Esophagus muscularis mucosa (tissue), 3 donors: Measurements from ENCODE around the gene IGFBP4.

ENCODE experiments used
- EP300 ChIP-seq: sonication (generic); formaldehyde crosslinking; IDR thresholded peaks from one replicate; pipeline ENCODE4 v1.6.1; 2017; ENCODE audit warnings: antibody characterized with exemption
- POLR2A ChIP-seq: fragments of 450-650 bp; IDR thresholded peaks from one replicate; pipeline ENCODE4 v1.6.1; 2017; ENCODE audit warnings: antibody characterized with exemption, moderate library complexity, mild to moderate bottlenecking, low read depth
- POLR2AphosphoS5 ChIP-seq, 2 donors: sonication (generic); formaldehyde crosslinking; IDR thresholded peaks; one replicate each; pipeline ENCODE4 v1.6.1; 2017; ENCODE audit warnings: antibody characterized with exemption in 2 of 2

- TF ChIP-seq POLR2AphosphoS5 (IDR thresholded peaks at IDR 0.05) (no peak), EP300 (no peak), POLR2A (no peak)
These were observed 26.0 kb upstream of the IGFBP4 start for GRCh38 chr17:40417258-40417608.
